Suppressor macrophage (primary cell): Measurements from ENCODE around the gene LTBP1.

Experiments
- DNase-seq, 4 experiments: peaks; one replicate each; pipeline ENCODE4 v3.0.0-alpha.2; 2020 to 2022

Gene LTBP1

DNA sequence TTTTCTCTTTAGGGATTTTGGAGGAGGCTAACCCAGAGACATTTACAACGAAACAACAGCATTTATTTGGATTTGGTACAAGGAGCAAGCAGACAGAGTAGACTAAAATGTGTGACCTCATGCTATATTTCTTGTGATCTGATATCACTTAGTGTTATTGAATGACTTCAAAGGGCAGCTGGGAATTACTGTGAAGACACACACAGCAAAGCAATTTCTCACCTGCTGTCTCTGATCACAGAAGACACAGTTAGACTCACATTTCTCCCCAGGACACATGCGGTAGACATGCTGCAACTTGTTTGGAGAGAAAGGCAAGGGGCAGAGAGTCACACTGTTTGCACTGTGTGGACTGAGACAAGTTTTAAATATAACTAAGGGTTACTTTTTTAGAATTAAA, 67.5 kb downstream of the LTBP1 start:
- DNase-seq = no peak

- no peak for DNase-seq
These were observed 68.8 kb downstream of the LTBP1 start for GRCh38 chr2:33015421-33016142.

DNA sequence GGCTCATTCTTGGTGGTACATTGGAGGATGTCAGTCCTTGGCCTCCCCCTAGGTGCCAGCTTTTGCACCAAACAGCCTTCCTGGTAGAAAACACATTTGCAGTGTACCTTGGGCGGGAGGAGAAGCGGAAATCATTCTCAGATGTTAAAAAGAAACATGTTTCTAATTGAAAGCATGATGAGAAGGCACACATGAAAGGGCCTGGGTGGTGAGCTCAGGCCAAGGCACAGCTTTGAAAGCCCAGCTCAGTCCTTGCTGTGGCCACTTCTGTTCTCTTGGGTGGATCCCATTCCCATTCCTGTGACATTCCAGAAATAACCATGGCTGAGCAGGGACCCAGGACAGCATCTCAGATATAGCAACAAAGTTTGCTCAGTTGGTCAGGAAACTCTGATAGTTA, 71.5 kb downstream of the LTBP1 start:
- no peak for DNase-seq

DNA sequence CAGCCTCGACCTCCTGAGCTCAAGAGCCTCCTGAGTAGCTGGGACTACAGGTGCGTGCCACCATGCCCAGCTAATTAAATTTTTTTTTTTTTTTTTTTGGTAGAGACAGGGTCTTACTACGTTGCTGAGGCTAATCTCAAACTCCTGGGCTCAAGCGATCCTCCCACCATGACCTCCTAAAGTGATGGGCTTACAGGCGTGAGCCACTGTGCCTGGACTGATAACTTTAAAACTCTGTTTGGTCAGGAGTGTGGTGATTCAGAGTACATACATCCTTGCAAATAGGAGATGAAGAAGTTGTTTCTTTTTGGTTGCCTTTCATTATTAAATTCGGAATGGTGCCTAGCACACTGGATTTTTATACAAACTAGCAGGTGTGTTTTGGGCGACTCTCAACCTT, 73.0 kb downstream of the LTBP1 start:
- DNase-seq = no peak

- no peak for DNase-seq
These were observed 74.1 kb downstream of the LTBP1 start for GRCh38 chr2:33020883-33021282.

DNA sequence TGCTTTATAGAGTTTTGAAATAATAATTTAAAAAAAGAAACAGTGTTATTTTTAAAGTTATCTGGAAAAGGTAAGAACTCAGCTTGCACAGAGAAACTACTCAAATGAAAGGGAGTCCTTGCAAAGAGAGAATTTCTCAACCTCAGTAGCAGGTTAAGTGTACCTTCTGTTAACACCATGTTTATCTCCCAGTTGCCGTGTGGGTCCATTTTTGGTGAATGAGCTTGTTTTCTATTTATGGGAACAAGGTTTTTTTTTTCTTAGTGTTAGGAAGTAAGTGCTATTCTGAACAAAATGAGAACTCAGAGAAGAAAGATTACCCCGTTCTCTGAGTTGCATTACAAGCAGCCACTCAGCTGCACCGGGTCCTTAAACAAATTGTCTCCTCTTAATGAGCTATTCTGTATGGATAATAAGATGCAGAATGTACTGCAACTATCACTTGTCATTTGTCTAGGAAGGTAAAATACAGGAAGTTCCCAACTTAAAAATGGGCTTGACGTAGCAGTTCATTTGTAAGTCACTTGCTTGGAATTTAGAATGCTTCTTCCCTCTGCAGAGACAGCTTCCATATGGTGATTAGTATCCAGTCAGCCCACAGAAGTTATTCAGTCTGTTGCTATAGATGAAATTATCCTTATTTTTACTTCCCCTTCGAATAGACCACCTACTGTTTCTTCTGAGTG, 74.9 kb downstream of the LTBP1 start:
- peak in 3 of 4 experiments; percentile 1 to 14 (median 7) for DNase-seq

DNA sequence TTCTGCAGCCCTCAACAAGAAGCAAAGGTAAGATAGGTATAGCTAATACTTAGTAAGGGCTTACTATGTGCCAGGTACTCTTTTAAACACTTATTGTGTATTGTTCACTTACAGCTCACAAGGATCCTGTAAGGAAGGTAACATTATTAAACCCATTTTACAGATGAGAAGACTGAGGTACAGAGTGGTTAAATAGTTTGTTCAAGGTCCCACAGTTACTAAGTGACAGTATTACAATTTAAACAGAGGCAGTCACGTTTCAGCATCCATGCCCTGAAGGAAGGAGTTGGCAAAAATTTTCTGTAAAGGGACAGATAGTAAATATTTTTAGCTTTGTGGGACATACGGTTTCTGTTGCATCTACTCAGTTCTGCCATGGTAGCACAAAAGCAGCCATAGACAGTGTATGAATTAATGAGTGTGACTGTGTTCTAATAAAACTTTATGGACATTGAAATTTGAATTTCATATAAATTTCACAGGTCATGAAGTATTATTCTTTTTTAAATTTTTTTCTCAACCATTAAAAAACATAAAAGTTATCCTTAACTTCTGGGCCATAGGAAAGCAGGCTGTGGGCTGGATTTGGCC, 75.7 kb downstream of the LTBP1 start:
- no peak for DNase-seq

DNA sequence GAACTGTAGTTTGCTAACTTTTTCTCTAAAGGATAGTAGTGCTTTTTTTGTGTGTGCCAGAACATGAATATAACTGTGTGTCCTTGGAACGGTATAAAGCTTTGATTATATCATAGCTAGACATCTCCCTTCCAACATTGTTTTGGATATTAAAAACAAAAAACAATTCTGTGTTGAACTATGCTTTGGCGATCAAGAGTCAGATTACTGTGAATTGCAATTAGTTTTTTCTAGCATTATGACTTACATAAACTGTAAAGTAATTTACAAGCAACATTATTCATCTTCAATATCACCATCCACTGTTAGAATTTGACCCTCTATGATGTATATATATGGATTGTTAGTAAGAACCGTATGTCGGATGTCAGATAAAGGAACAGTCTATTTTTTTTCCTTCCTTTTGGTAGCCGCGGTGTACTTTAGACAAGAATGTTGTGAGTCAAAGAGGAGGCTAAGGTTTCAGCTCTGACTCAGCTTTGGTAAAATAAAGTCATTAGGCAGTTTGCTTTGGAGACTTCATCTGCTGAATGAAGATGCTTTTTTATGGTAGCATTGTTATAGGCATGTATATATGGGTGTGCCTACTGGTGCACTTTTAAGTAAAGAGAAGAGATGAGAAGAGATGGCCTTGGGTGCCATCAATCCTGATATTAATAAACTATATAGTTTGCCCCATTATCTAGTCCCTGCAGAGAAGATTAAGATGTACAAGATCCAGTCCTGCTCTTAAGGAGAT, 76.4 kb downstream of the LTBP1 start:
- DNase-seq = no peak

DNA sequence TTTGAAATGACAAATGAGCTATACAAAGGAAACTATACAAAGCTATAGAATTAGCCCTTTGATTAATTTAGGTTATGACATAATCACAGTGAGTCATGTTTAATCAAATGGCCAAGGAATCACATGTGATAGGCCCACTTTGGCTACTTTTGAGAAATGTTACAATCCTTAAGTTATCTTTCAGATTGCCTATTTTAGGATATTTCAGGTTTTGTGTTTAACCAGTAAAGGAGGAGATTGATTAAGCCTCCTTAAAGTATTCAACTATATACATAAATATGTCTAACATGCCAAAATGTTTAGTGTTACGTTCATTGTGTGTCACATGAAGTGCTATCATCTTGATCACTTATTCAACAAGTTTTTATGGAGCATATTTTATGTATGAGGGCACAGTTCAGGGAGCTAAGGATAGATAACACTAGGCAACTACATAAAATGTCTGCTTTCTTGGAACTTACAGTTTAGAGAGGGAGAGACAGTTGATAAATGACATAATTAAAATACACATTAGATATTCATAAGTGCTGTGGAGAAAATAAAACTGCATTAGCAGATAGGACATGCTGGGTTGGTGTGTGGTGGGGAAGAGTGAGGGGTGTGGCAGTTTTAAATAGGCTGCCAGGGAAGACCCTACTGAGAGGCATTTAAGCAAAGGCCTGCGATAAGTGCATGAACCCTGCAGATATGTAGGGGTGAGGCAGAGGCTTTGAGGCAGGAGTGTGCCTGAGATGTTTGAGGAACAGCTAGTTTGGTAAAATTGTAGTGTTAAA, 77.2 kb downstream of the LTBP1 start:
- no peak for DNase-seq

- DNase-seq = no peak
These were observed 78.0 kb downstream of the LTBP1 start for GRCh38 chr2:33024758-33025157.

- DNase-seq = no peak
These were observed 82.7 kb downstream of the LTBP1 start for GRCh38 chr2:33029459-33029858.

- DNase-seq = no peak
These were observed 83.2 kb downstream of the LTBP1 start for GRCh38 chr2:33029926-33030325.

DNA sequence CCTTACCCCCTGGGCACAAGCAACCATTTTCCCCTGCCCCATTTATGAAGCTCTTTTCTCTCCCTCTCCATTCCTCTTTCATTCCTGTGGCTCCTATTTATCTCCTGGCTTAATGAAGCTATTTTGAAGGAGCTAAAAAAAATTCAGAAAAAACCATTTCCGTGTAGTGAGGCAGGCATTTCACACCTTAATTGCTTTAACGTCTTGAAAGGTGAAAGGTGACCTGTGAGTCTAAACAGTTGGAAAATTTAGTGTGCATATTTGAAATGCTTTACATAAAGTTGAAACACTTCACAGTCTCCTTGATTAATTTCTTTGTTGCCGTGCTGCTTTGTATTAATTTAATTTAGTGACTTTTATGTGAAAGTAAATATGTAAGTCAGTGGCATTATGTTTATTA, 83.6 kb downstream of the LTBP1 start:
- DNase-seq = no peak

DNA sequence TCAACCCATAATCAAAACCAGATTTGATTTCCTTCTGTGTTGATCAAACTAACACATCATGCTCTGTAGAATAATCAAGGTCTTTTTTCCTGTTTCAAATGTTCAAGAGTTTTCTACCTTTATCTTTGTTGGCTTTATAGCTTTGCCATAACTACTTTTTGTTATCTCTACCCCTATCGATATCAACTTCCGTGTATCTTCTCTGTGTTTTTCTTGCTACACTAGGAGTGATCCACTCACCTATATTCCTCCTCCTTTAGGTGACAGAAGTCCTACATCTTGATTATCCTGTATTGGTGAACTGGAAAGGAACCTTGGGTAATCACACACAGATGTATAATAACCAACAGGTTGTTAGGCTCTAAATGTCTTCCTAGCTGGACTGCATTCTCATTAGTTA, 85.5 kb downstream of the LTBP1 start:
- DNase-seq = no peak

DNA sequence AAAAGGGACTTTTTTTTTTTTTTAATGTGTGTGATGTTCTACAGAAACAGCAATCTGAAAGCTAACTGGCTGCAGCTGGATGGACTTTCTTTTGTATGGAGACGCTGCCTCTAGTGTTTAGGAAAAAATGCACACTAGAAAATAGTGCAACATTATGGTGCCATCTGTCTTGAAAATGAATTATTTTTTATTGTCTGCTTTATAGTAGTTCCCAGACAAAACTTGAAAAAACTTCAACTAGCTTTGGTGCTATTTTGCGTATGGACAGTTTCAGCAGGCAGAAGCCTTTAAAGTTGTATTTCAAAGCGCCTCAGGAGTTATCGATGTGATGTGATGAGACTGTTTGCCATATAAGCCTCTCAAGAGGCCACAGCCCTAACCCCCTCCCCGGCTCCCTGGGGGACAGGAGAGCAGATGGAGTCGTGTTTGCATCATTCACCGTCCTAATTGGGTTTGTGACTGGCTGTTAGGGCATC, 86.9 kb downstream of the LTBP1 start:
- no peak for DNase-seq

GRCh38 chr2:33034784-33035183, 88.0 kb downstream of the LTBP1 start:
- DNase-seq = no peak

- DNase-seq = no peak
These were observed 91.5 kb downstream of the LTBP1 start for GRCh38 chr2:33038230-33038629.

DNA sequence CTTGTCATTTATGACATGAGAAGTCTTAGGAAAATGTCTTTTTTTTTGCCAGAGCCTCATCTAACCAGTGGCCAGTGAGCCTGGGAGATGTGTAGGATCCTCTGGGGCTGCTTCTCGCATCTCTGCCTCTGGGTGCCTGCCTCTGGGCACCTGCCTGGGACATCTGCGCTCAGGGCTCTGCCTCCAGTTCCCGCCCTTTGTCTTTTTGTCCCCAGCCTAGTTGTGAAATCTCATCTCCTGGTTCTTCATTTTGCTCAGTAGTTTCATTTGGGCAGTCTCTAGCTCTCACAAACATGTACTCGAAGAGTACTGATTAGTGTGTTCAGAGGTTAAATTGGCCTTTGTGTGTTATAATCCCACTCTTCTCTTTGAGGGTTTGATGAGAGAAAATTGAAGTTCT, 92.0 kb downstream of the LTBP1 start:
- DNase-seq = no peak

DNA sequence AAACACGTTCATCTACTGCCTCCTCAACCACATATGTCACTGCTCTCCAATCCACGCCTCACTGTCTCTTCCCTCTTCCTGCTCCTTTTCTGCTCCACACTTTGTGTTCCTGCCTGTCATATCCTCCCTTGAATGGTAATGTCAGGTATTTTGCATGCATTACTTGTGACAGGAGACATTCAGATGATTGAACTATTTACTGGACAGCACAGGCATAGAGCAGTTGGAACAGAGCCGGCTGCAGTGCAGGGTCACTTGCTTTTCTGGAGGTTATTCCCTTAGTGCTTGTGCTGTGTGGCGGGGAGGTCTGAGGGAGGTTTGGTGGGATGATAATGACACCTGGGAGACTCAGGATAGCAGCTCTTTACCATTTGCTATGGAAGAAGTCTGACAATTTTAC, 93.8 kb downstream of the LTBP1 start:
- no peak for DNase-seq

DNA sequence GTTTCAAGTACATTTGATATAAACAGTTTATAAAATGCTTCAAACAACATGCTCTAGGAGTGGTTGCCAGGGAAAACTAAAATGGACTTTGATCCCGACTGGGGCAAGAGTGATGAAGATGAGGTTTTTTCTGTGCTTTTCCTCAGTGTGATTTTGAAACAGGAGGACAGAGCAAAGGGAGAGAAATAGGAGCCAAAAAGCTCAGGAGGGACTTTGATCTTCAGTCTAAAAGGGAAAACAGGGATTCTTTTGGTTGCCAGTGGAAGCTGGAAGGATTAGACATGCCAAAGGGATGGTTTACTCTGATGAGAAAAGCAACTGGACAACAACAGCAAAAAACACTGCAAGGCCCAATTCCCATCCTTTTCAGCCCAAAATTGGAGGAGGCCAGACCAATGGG, 95.5 kb downstream of the LTBP1 start:
- DNase-seq = no peak

- DNase-seq = no peak
These were observed 96.1 kb downstream of the LTBP1 start for GRCh38 chr2:33042819-33043218.

DNA sequence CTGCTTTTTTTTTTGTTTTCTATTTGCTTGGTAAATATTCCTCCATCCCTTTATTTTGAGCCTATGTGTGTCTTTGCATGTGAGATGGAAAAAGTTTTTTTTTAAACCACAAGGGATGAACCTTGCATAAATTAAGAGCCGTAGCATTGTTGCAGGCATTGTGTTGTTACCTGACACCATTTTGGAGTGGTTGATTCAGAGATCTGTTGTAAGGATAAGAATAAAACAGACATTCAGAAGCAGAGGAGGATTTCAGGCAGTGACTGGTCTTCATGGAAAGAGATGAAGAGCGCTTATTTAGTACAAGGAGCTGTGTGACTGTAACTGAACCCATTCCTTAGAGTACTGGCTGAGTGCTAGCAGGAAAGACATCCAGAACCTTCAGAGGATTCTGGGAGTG, 101.2 kb downstream of the LTBP1 start:
- DNase-seq = no peak
